22Rv1 (cell line): Measurements from ENCODE around the gene SLC9A4.

Source experiments
- ZFX ChIP-seq: fragments of 450-650 bp; IDR thresholded peaks from 2 replicates; pipeline ENCODE4 v1.6.1; 2017; ENCODE audit warnings: antibody characterized with exemption, borderline replicate concordance
- TF ChIP-seq, protein P1 (sequence below): fragments of 450-650 bp; IDR thresholded peaks from 2 replicates; pipeline ENCODE4 v1.5.1; 2017; ENCODE audit warnings: mild to moderate bottlenecking

DNA sequence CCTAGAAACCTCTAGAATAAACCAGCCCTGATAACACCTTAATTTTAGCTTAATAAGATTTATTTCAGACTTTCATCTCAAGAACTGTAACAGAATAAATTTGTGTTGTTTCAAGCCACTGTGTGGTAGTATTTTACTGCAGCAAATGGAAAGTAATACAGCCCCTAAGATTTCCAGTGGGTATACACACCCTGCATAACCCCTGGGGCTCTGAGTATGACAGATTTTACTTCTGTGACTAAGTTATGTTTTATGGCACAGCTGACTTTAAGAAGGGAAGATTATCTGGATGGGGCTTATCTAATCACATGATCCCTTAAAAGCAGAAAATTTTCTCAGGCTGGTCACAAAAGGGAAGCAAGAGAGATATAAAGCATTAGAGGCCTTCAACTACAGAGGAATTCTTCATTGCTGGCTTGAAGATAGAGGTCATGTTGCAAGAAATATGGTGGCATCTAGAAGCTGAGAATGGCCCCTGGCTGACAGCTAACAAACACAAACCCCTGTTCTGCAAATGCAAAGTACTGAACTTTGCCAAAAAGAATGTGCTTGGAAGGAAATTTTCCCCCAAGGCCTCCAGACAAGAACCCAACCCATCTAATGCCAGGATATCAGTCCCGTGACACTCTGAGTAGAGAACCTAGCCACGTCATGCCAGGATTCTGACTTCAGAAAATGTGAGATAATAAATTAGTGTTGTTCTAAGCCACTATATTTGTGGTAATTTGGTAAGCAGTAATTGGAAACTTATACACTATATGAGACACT lies 78.5 kb downstream of the SLC9A4 start:
- TF ChIP-seq, protein P1, sequence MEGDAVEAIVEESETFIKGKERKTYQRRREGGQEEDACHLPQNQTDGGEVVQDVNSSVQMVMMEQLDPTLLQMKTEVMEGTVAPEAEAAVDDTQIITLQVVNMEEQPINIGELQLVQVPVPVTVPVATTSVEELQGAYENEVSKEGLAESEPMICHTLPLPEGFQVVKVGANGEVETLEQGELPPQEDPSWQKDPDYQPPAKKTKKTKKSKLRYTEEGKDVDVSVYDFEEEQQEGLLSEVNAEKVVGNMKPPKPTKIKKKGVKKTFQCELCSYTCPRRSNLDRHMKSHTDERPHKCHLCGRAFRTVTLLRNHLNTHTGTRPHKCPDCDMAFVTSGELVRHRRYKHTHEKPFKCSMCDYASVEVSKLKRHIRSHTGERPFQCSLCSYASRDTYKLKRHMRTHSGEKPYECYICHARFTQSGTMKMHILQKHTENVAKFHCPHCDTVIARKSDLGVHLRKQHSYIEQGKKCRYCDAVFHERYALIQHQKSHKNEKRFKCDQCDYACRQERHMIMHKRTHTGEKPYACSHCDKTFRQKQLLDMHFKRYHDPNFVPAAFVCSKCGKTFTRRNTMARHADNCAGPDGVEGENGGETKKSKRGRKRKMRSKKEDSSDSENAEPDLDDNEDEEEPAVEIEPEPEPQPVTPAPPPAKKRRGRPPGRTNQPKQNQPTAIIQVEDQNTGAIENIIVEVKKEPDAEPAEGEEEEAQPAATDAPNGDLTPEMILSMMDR: no peak
- no peak for TF ChIP-seq ZFX
